Adrenal gland (tissue), 5 donors: ENCODE results near the gene SLC25A44.

Experiments
- CTCF ChIP-seq, 6 experiments: fragments of 450-650 bp in 4 of 6; fragments of 200-600 bp in 2 of 6; sonication (generic) in 1 of 6; IDR thresholded peaks; 1 replicate in 5 of 6; 2 replicates in 1 of 6; pipeline versions ENCODE4 v1.5.1 to v1.8.0; 2016 to 2021; ENCODE audit warnings: antibody characterized with exemption in 6 of 6, mild to moderate bottlenecking in 2 of 6, moderate library complexity in 1 of 6
- POLR2A ChIP-seq, 2 donors: fragments of 450-650 bp; IDR thresholded peaks; one replicate each; pipeline ENCODE4 v1.6.1; 2017; ENCODE audit warnings: antibody characterized with exemption in 2 of 2, mild to moderate bottlenecking in 2 of 2, moderate library complexity in 1 of 2
- donor health status: DM: no; HTN: no; CAD: no.

DNA sequence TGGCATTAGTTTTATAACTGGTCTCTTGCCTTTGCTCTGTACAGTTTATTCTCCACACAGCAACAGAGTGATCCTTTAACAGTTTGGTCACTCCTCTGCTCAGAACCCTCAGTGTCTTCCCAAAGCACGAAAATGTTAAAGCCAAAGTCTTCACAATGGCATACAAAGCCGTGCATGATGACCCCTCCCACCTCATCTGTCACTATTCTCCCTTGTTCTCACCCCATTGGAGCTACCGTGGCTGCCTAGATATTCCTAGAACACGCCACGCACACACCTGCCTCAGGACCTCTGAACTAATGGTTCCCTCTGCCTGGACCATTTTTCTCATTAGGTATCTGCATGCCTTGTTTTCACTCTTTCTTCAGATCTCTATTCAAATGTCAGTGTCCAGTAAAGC is 49.2 kb upstream of the SLC25A44 start:
- TF ChIP-seq CTCF (IDR thresholded peaks at IDR 0.05) (no peak), POLR2A (IDR thresholded peaks at IDR 0.05) (no peak)
